MCF 10A (cell line): ENCODE data around the gene MEDAG. TPM values are rescaled to one million over a fixed set of nuclear protein-coding genes. Genes with fewer than 3 reads are reported as not detected.

Source experiments
- BruUV-seq: library from RNA; stranded (reverse); fragments of 400-500 nt; replicated peaks from 2 replicates; lab custom pipeline; 2021; lab: Mats Ljungman, UMichigan
- CTCF ChIA-PET: fragments of 300-600 bp; sonication (Branson Sonifier 250); formaldehyde crosslinking; extraction: SDS; loops from one replicate; lab custom pipeline; 2021; ENCODE audit warnings: antibody characterized with exemption, inconsistent platforms; lab: Yijun Ruan, JAX
- POLR2A ChIA-PET: fragments of 300-600, 350-650 bp; sonication (Branson Sonifier 250); formaldehyde crosslinking; extraction: SDS; loops from one replicate; lab custom pipeline; 2020; ENCODE audit warnings: antibody characterized with exemption, inconsistent platforms; lab: Yijun Ruan, JAX
- DNase-seq: peaks from one replicate; pipeline ENCODE4 v3.0.0-alpha.2; 2018; ENCODE audit not compliant: unreplicated experiment
- H3K27ac Mint-ChIP-seq: one replicate; pipeline ENCODE4 v1.8.0; 2022; ENCODE audit warnings: mild to moderate bottlenecking, low read depth, mixed read lengths; ENCODE audit not compliant: unreplicated experiment
- H3K27me3 Mint-ChIP-seq: one replicate; pipeline ENCODE4 v1.8.0; 2022; ENCODE audit warnings: mixed read lengths; ENCODE audit not compliant: insufficient read depth, unreplicated experiment
- H3K36me3 Mint-ChIP-seq: one replicate; pipeline ENCODE4 v1.8.0; 2022; ENCODE audit warnings: mild to moderate bottlenecking, moderate library complexity, mixed read lengths; ENCODE audit not compliant: insufficient read depth, unreplicated experiment
- H3K4me1 Mint-ChIP-seq: one replicate; pipeline ENCODE4 v1.8.0; 2022; ENCODE audit warnings: mixed read lengths; ENCODE audit not compliant: insufficient read depth, unreplicated experiment
- H3K4me3 Mint-ChIP-seq: one replicate; pipeline ENCODE4 v1.8.0; 2022; ENCODE audit warnings: mild to moderate bottlenecking, moderate library complexity, mixed read lengths; ENCODE audit not compliant: unreplicated experiment
- H3K9me3 Mint-ChIP-seq: one replicate; pipeline ENCODE4 v1.8.0; 2022; ENCODE audit warnings: mixed read lengths; ENCODE audit not compliant: unreplicated experiment
- intact Hi-C: fragments of 100-400 bp; cut with micrococcal nuclease; formaldehyde crosslinking; loops from 2 replicates; pipeline ENCODE4 v1.14.1; 2022
- total RNA-seq: library from RNA; stranded (reverse); gene quantifications from 2 replicates; pipeline ENCODE4 v1.2.3, GENCODE V29; 2022
- TF ChIP-seq, protein P1 (sequence below): fragments of 200-600 bp; IDR thresholded peaks from one replicate; pipeline ENCODE4 v1.8.0; 2022; ENCODE audit warnings: antibody characterized with exemption, mild to moderate bottlenecking; ENCODE audit not compliant: unreplicated experiment

MEDAG gene
- total RNA-seq, 1 experiment from 2014 or later, result not detected

DNA sequence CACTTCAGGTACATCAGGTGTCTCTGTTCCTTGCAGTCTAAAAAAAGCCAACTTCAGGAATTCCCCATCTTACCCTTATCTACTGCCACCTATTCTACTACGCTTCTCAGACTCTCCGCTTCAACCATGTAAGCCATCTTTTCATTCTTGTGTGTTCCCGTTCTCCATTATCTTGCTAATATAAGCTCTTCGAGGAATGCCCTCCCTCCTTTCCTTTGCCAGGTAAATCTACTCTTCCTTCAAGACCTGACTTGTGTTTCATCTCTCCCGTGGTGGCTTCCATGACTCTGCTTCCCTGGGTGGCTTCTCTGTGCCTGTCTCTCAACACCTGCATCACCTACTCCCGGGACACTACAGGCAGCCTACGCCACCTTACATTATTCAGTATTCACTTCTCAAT, 42.3 kb upstream of the MEDAG start:
- TF ChIP-seq, protein P1, sequence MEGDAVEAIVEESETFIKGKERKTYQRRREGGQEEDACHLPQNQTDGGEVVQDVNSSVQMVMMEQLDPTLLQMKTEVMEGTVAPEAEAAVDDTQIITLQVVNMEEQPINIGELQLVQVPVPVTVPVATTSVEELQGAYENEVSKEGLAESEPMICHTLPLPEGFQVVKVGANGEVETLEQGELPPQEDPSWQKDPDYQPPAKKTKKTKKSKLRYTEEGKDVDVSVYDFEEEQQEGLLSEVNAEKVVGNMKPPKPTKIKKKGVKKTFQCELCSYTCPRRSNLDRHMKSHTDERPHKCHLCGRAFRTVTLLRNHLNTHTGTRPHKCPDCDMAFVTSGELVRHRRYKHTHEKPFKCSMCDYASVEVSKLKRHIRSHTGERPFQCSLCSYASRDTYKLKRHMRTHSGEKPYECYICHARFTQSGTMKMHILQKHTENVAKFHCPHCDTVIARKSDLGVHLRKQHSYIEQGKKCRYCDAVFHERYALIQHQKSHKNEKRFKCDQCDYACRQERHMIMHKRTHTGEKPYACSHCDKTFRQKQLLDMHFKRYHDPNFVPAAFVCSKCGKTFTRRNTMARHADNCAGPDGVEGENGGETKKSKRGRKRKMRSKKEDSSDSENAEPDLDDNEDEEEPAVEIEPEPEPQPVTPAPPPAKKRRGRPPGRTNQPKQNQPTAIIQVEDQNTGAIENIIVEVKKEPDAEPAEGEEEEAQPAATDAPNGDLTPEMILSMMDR, result no peak
- DNase-seq, result no peak
- Mint-ChIP-seq H3K27ac (peak overlapping the region; percentile 85), H3K4me3 (no peak overlapping the region), H3K4me1 (peaks cover 30% of the 10 kb centered on the region), H3K36me3 (no peaks in the 10 kb centered on the region), H3K27me3 (no peaks in the 10 kb centered on the region), H3K9me3 (no peaks in the 10 kb centered on the region)
- intact Hi-C loops, result loop anchor here (2.0 to 10.0 kb wide), 6 partner anchors 61 to 729 kb away; partner anchors contain the start of genes HMGB1 and USPL1
- POLR2A ChIA-PET, result interaction anchor here (0.6 to 3.4 kb wide), 8 partner anchors 8 to 246 kb away, joined by 3 to 26 read pairs (median 4); partner anchors contain the start of gene USPL1
- BruUV-seq, result no TSS peak
- CTCF ChIA-PET, result interaction anchor here (1.0 to 5.4 kb wide), 2 partner anchors 15 to 181 kb away, joined by 4 to 49 read pairs; no protein-coding TSS in a partner anchor

DNA sequence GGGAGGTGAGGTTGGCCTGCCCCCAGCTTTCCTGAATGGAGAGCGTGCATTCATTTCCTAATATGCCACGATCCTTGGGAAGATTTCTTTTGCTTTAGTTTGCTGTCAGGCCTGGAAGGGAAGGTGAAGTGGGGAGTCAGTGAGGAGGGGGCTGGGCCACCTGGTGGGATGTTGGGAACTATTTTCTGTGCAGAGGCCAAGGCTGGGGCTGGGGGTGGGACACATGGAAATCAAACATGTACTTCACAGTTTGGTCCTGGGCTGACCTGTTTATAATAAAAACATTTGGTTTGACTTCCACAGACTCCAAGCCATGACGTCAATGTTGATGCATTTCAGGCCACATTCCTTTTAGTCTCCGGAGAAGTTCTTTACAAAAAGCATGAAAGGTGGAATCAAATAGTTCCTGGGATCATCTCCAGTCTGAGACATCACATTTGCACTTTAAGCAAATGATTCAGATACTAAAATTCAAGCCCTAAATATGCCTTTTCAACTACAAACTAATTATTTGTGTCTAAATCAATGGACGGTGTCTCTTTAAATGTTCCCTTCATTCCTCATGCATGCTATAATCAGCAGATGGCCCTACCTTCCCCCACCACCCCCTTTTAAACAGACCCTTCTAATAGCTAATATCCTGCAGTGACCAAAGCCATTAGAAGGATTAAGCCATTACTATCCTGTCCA, 41.5 kb upstream of the MEDAG start:
- peaks cover 37% of the 10 kb centered on the region for H3K4me1 Mint-ChIP-seq
- DNase-seq, result no peak
- TF ChIP-seq, protein P1, result no peak
- no peaks in the 10 kb centered on the region for H3K27me3 Mint-ChIP-seq
- no peak overlapping the region for H3K4me3 Mint-ChIP-seq
- no peaks in the 10 kb centered on the region for H3K9me3 Mint-ChIP-seq
- ChIA-PET CTCF (interaction anchor here (0.6 to 5.4 kb wide), 27 partner anchors 8 to 928 kb away, joined by 3 to 49 read pairs (median 4); no protein-coding TSS in a partner anchor), POLR2A (interaction anchor here (0.6 to 3.4 kb wide), 10 partner anchors 9 to 402 kb away, joined by 3 to 26 read pairs (median 4); partner anchors contain the start of gene USPL1)
- intact Hi-C loops, result loop anchor here (1.0 to 10.0 kb wide), 8 partner anchors 62 to 730 kb away; partner anchors contain the start of genes HMGB1 and USPL1
- no TSS peak for BruUV-seq
- no peaks in the 10 kb centered on the region for H3K36me3 Mint-ChIP-seq
- peak overlapping the region; percentile 85 for H3K27ac Mint-ChIP-seq

DNA sequence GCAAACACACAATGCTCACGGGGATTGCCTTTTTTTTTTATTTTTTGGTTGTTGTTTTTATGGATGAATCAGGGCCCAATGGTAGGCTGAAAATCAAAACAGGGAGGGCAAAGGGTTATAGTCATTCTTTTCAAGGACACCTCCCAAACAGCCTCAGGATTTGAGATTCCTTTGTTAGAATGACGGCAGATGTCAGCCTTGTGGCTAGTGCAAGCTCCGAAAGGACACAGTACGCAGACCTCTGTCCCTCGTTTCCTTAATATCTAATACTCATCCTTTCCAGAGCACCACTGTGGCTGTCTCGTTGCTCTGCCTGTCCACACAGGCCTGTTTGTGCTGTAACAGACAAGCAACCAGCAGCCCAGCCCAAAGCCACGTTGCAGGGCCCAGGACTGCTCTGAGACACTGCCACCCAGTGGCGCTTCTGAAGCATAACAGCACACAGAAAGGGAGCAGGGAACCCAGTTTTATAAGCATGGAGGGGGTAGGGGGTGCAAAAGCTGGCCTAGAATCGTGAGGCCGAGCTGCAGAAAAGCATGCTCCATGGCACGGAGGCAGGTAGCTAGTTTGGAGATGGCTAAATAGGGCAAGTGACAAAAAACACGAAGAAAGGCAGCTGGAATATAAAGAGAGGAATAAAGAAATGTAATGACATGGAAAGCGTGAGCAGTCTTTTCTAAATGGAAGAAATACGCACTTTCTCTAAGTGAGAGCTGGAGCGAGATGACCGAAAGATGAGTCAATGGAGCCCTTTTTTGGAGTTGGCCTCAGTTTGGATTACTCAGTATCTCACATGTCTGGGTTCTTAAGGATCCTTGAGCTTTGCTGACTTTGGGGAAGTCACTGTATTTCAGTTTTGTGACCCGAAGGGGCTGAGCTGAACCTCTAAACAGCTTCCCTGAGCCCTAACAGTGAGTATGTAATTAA, 40.7 kb upstream of the MEDAG start:
- Mint-ChIP-seq H3K27me3 (no peaks in the 10 kb centered on the region), H3K27ac (peak overlapping the region; percentile 85), H3K9me3 (no peaks in the 10 kb centered on the region), H3K4me3 (peak overlapping the region; percentile 38), H3K36me3 (no peaks in the 10 kb centered on the region), H3K4me1 (peaks cover 38% of the 10 kb centered on the region)
- peak; percentile 89 for DNase-seq
- TF ChIP-seq, protein P1, result peak; percentile 93
- BruUV-seq, result TSS peak; percentile 64
- CTCF ChIA-PET, result interaction anchor here (0.5 to 5.4 kb wide), 54 partner anchors 9 to 928 kb away, joined by 3 to 49 read pairs (median 4); no protein-coding TSS in a partner anchor
- POLR2A ChIA-PET, result interaction anchor here (0.5 to 3.4 kb wide), 13 partner anchors 10 to 709 kb away, joined by 3 to 26 read pairs (median 4); partner anchors contain the start of gene USPL1
- intact Hi-C loops, result loop anchor here (1.0 to 10.0 kb wide), 8 partner anchors 63 to 731 kb away; partner anchors contain the start of genes HMGB1 and USPL1
